Natural killer cell (primary cell): ENCODE data around the gene JKAMP. TPM values are rescaled to one million over a fixed set of nuclear protein-coding genes. Genes with fewer than 3 reads are reported as not detected.
"Not testable (repeated sequence)": the region's sequence is repeated elsewhere in the genome, so short reads cannot be mapped to it uniquely, and the experiment has no call there.

Experiments
- ATAC-seq, 3 donors: fragments of 150-1000 bp in 2 of 3; fragments of 200-7000 bp in 1 of 3; cut with Tn5 transposase; 1 replicate in 1 of 3; 2 replicates in 2 of 3; pipeline ENCODE4 v1.10.0; 2021; ENCODE audit warnings: mild to moderate bottlenecking in 2 of 3, moderate library complexity in 2 of 3
- DNase-seq, 2 donors: peaks; one replicate each; pipeline versions ENCODE4 v3.0.0 to v3.0.0-alpha.2; 2013 to 2021; ENCODE audit warnings: mixed read lengths in 1 of 2
- H3K27ac ChIP-seq: one replicate; pipeline ENCODE4 v1.5.1; 2013; ENCODE audit warnings: mild to moderate bottlenecking, low read length
- H3K27me3 ChIP-seq: one replicate; pipeline ENCODE4 v1.6.1; 2013; ENCODE audit warnings: low read length; ENCODE audit not compliant: control insufficient read depth, insufficient read depth
- H3K36me3 ChIP-seq: one replicate; pipeline ENCODE4 v1.6.1; 2013; ENCODE audit warnings: low read length; ENCODE audit not compliant: control insufficient read depth, insufficient read depth
- H3K4me1 ChIP-seq: one replicate; pipeline ENCODE4 v1.6.1; 2013; ENCODE audit warnings: low read length; ENCODE audit not compliant: control insufficient read depth, insufficient read depth
- H3K4me3 ChIP-seq: one replicate; pipeline ENCODE4 v1.5.1; 2013; ENCODE audit warnings: low read length
- H3K9me3 ChIP-seq: one replicate; pipeline ENCODE4 v1.6.1; 2013; ENCODE audit warnings: low read length; ENCODE audit not compliant: control insufficient read depth, insufficient read depth
- H3K27ac Mint-ChIP-seq, 2 donors: one replicate each; pipeline ENCODE4 v1.8.0; 2022; ENCODE audit warnings: mild to moderate bottlenecking in 2 of 2, mixed read lengths in 2 of 2, moderate library complexity in 1 of 2
- H3K27me3 Mint-ChIP-seq, 2 donors: one replicate each; pipeline ENCODE4 v1.8.0; 2022; ENCODE audit warnings: low read depth in 2 of 2, mixed read lengths in 2 of 2
- H3K36me3 Mint-ChIP-seq: one replicate; pipeline ENCODE4 v1.8.0; 2022; ENCODE audit warnings: mixed read lengths
- H3K4me1 Mint-ChIP-seq, 2 donors: one replicate each; pipeline ENCODE4 v1.8.0; 2022; ENCODE audit warnings: mixed read lengths in 2 of 2
- H3K4me3 Mint-ChIP-seq: one replicate; pipeline ENCODE4 v1.8.0; 2022; ENCODE audit warnings: mild to moderate bottlenecking, moderate library complexity, mixed read lengths
- H3K9me3 Mint-ChIP-seq, 2 donors: one replicate each; pipeline ENCODE4 v1.8.0; 2022; ENCODE audit warnings: mixed read lengths in 2 of 2
- CTCF ChIP-seq: fragments of 200-600 bp; IDR thresholded peaks from one replicate; pipeline ENCODE4 v1.8.0; 2022; ENCODE audit warnings: antibody characterized with exemption
- WGBS: methylation state at CpG from one replicate; pipeline ENCODE4 v1.1.7; 2013; ENCODE audit warnings: missing lambda C conversion rate; ENCODE audit not compliant: insufficient coverage; 5-methylcytosine and 5-hydroxymethylcytosine counted together
- intact Hi-C: fragments of 100-400 bp; cut with micrococcal nuclease; formaldehyde crosslinking; loops from one replicate; pipeline ENCODE4 v1.14.2; 2022
- total RNA-seq, 4 donors: library from RNA; stranded (reverse); fragments of 120-200 nt in 1 of 4; gene quantifications; one replicate each; pipeline versions ENCODE4 v1.2.3 to v1.2.4, GENCODE V29; 2013 to 2022

Gene JKAMP
- total RNA-seq, 3 donors from 2014 or later (not counting 1 experiment from before 2014, with no cell fraction given) = 18.8 to 25.0 (median 20.5) TPM

GRCh38 chr14:59438195-59438647, 46.1 kb upstream of the JKAMP start:
- Histone ChIP-seq H3K4me3 (no peak overlapping the region), H3K27ac (no peak overlapping the region), H3K4me1 (no peaks in the 10 kb centered on the region), H3K36me3 (no peaks in the 10 kb centered on the region), H3K27me3 (no peaks in the 10 kb centered on the region), H3K9me3 (no peaks in the 10 kb centered on the region)
- 67% methylated on average over 1 of the region's 1 CpG for WGBS
- no peak for TF ChIP-seq CTCF
- DNase-seq = no peak
- Mint-ChIP-seq H3K27ac (no peak overlapping the region), H3K4me1 (no peaks in the 10 kb centered on the region), H3K27me3 (no peaks in the 10 kb centered on the region), H3K9me3 (no peaks in the 10 kb centered on the region), H3K36me3 (no peaks in the 10 kb centered on the region), H3K4me3 (no peak overlapping the region)
- ATAC-seq = no peak
- intact Hi-C loops = no loop called here

DNA sequence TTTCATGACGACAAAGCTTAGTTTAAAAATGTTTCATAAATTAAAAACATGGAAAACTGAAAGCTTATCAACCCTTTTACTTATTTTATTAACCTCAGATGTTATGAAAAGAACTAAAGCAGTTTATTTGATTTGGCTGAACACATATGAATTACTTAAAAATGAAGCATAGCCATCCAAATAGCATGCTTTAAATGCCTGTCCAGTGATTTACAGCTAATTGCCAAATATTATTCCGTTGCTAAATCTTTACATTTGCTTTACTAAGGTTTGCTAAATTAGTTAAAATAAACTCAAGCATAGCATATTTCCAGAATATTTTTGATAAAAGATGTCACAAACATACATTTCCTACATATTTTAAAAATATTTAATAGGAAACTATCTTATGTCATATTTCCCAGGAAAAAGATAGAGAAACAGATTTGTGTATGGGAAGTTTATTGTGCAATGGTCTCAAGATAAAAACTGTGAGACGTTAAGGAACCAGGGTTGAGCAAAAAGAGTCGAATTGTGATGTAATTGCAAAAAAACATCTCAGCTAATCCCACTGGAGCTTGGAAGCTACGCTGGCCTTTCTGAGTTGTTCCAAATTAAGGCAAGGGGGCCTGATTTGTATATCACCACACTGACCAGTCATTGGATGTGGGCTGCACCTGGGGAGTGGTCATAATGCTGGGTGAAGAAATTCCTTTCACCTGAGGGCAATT, 44.9 kb upstream of the JKAMP start:
- no peak overlapping the region for H3K4me3 ChIP-seq
- no peak overlapping the region for H3K27ac ChIP-seq
- Mint-ChIP-seq H3K9me3 (no peaks in the 10 kb centered on the region), H3K27me3 (no peaks in the 10 kb centered on the region), H3K4me1 (no peaks in the 10 kb centered on the region), H3K27ac (no peak overlapping the region), H3K36me3 (no peaks in the 10 kb centered on the region), H3K4me3 (no peak overlapping the region)
- ATAC-seq = no peak
- WGBS = 95% methylated on average over 4 of the region's 5 CpGs
- no peaks in the 10 kb centered on the region for H3K36me3 ChIP-seq
- no peaks in the 10 kb centered on the region for H3K9me3 ChIP-seq
- no peak for TF ChIP-seq CTCF
- DNase-seq = no peak
- H3K4me1 ChIP-seq = no peaks in the 10 kb centered on the region
- intact Hi-C loops = no loop called here
- no peaks in the 10 kb centered on the region for H3K27me3 ChIP-seq

DNA sequence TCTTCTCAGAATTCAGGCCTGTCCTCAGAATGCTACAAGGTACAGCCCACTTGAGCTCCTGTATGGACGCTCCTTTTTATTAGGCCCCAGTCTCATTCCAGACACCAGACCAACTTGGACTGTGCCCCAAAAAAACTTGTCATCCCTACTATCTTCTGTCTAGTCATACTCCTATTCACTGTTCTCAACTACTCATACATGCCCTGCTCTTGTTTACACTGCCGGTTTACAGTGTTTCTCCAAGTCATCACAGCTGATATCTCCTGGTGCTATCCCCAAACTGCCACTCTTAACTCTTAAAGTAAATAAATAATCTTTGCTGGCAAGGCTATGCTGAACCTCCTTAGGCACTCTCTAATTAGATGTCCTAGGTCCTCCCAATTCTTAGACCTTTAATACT, 35.6 kb upstream of the JKAMP start:
- ATAC-seq, H3K27me3 Mint-ChIP-seq, H3K4me3 Mint-ChIP-seq, H3K4me1 ChIP-seq, DNase-seq, H3K27me3 ChIP-seq, H3K27ac Mint-ChIP-seq, H3K36me3 Mint-ChIP-seq, H3K4me1 Mint-ChIP-seq, H3K27ac ChIP-seq, H3K9me3 ChIP-seq, H3K36me3 ChIP-seq, intact Hi-C loops, H3K9me3 Mint-ChIP-seq, H3K4me3 ChIP-seq: not testable (repeated sequence)
- WGBS = 87% methylated on average over 2 of the region's 2 CpGs

GRCh38 chr14:59450716-59451115, 33.6 kb upstream of the JKAMP start:
- no peak overlapping the region for H3K27ac Mint-ChIP-seq
- Histone ChIP-seq H3K4me1 (no peaks in the 10 kb centered on the region), H3K27ac (no peak overlapping the region), H3K27me3 (no peaks in the 10 kb centered on the region), H3K4me3 (no peak overlapping the region), H3K9me3 (no peaks in the 10 kb centered on the region), H3K36me3 (no peaks in the 10 kb centered on the region)
- H3K27me3 Mint-ChIP-seq = no peaks in the 10 kb centered on the region
- no peak for ATAC-seq
- H3K36me3 Mint-ChIP-seq = no peaks in the 10 kb centered on the region
- no peak for TF ChIP-seq CTCF
- 97% methylated on average over 3 of the region's 3 CpGs for WGBS
- H3K4me1 Mint-ChIP-seq = no peaks in the 10 kb centered on the region
- DNase-seq = no peak
- no peak overlapping the region for H3K4me3 Mint-ChIP-seq
- no peaks in the 10 kb centered on the region for H3K9me3 Mint-ChIP-seq
- intact Hi-C loops = no loop called here
